Measurements from ENCODE around the gene PTCD1.

PTCD1 gene, protein sequence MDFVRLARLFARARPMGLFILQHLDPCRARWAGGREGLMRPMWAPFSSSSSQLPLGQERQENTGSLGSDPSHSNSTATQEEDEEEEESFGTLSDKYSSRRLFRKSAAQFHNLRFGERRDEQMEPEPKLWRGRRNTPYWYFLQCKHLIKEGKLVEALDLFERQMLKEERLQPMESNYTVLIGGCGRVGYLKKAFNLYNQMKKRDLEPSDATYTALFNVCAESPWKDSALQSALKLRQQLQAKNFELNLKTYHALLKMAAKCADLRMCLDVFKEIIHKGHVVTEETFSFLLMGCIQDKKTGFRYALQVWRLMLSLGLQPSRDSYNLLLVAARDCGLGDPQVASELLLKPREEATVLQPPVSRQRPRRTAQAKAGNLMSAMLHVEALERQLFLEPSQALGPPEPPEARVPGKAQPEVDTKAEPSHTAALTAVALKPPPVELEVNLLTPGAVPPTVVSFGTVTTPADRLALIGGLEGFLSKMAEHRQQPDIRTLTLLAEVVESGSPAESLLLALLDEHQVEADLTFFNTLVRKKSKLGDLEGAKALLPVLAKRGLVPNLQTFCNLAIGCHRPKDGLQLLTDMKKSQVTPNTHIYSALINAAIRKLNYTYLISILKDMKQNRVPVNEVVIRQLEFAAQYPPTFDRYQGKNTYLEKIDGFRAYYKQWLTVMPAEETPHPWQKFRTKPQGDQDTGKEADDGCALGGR

DNA sequence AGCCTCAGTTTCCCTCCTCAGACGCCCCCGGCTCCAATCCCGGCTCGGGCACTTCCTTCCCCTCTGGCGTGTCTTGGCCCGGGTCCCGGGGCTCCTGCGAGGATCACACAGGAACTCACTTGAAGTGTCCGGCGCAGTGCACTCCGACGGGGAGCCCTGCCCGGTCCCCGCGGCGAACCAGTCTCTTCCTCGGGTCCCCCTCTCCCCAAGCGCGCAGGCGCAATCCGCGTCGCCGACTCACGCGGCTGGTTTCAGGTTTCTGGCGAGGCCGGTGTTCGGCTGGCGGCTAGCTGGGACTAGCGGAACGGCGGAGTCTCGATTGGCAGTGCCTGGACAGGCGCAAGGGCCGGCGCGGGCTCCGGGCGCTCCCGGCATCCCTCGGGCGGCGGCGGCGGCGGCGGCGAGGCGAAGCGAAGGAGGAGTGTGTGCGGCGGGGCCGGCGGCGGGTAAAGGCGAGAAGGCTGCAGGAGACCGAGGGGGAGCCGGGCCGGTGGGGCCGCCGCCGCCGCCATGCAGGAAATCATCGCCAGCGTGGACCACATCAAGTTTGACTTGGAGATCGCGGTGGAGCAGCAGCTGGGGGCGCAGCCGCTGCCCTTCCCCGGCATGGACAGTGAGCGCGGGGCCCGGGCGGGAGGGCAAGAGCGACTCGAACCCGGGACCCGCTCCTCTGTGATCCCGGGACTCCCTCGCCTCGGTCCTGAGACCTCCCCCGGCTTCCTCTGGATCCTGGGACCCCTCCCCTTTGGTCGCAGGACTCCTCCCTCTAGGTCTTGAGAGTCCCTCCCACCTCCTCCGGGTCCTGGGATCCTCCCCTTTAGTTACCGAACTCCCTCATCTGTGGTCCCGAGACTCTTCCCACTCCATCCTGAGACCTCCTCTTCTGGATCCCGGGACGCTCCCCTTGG is at the start of gene PTCD1, which contains the start of gene CPSF4:
PTCD1 (minus strand) TSS at position 226 of the 908 bp plus-strand sequence. CDS start 3,556 bp downstream, outside the sequence.
CPSF4 (plus strand) TSS at position 371 of the 908 bp plus-strand sequence; CDS start at position 511, 140 bp downstream.
- DNase-seq (ENCODE audit: low read depth, low spot score), result peak; percentile 73

DNA sequence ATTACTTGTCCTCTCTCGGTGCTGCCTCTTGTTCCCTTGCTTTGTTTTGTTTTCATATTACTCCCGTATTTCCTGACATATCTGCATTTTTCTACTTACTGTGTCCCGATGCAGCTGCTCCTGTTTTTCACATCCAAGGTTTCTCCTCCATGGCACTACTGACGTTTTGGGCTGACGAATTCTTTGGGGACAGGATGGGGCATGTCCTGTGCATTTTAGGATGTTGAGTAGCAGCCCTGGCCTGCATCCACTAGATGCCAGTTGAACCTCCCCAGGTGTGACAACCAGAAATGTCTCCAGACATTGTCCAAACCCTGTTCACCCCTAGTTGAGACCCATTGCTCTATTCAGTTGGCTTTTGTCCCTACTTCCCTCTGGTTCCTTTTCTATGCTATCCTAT is 46.5 kb upstream of the PTCD1 start:
- no peak for DNase-seq (ENCODE audit: low read depth, low spot score)

DNA sequence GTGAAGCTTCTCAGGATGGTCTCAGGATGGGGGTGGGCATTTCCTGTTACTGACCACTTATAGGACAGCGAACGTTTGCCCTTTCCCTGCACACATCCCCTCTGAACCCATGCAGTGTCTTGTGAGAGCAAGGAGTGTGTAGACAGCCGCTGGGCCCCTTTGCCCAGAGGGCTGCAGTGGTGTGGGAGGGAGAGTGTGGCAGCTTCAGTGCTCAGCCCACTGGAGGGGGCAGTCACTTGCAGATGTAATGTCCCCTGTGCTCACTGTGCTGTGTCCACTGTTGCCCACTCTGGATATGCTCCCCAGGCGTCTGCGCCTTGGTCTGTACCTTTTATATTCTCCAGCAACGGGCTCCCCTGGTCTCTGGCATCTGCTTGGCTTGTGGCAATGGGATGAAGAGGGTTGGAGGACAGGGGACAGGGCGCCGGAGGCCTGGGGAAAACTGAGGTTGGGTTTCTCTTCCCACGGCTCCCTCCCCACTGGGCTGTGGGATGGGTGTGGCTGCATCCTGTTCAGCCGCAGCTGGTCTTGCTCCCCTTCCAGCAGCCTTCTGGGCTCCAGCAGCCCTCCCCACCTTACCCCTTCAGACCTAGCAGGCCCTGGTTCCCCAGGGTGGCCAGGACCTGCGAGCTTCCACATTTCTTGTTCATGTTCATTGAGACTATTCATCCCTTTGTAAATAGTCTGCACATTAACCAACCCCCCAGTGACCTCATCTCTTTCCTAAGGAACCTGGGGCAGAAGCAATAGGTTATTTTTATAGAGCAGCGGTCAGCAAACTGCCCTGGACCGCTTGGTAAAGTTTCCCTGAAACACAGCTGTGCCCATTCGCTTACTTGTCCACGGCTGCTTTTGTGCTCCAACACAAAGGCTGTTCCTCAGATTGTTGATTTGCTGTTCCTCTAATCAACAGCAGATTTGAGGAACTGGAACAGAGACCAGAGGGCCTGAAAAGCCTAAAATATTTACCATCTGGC is 40.2 kb upstream of the PTCD1 start:
- DNase-seq (ENCODE audit: low read depth, low spot score), result no peak

DNA sequence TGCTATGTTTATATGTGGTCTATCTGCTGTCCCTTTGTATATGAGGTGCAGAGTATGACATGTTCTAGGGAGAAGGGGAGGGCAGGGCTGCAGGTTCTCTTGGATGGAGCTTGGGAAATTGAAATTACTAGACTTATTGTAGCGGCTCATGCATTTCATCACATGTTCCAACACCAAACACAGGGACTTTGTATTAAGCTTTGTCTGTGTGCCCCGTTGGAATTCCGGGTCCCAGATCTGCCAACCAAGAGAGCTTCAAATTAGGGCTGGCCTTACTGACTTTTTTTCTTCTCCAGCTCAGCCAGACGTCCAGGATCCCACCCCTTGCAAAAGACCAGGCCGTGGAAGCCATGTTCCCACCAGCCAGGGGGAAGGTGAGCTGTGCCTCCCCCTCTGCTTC is 37.5 kb upstream of the PTCD1 start:
- no peak for DNase-seq (ENCODE audit: low read depth, low spot score)

DNA sequence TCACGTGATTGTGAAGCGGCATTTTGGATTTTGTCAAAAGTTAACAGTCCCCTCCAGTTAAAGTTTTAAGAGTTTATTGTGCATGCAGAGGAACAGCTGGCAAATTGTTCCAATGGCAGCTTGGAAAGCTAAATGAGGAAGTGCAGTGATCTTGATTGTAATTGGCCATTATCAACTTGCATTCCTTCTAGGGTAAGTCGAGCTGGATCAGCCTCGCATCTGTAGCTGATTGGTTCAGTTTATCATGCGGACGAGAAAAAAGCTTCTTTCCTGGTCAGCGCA is 34.7 kb upstream of the PTCD1 start:
- no peak for DNase-seq (ENCODE audit: low read depth, low spot score)

DNA sequence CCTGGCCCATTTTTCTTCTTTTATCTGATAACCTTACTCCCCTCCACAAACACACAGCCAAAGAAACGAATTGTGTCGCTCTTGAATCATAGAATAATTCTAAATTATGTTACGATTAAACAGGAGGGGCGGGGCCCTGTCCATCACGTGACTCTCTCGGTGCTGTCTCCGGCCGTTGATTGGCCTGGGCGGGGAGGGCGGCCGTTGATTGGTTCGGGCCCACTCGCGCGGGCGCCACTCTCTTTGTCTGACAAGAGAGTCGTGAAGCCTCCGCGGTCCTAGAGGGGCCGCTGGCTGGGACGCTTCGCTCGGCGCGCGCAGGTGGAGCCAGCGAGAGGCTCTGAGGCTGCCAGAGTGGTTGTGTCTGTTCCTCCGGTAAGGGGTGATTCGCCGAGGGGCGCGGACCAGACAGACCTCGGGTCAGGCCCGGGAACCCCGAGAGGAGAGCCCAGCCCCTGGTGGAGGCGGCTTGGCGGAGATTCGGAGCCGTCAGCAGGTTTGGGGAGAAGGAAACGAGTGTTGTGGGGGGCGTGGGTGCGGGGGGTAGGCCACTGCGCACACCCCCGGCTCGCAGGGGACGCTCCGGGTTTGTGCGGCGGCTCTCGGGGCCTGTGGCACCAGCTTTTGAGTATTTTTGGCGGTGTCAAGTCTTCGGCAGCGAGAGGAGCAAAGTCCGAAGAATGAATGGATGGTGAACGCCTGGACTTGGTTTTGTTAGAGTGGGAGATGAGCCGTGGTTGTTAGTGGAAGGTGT is 34.1 kb upstream of the PTCD1 start, which contains the start of gene ZNF789:
ZNF789 (plus strand) TSS at position 330 of the 754 bp plus-strand sequence. CDS start 3,567 bp downstream, outside the sequence.
- peak; percentile 84 for DNase-seq (ENCODE audit: low read depth, low spot score)

DNA sequence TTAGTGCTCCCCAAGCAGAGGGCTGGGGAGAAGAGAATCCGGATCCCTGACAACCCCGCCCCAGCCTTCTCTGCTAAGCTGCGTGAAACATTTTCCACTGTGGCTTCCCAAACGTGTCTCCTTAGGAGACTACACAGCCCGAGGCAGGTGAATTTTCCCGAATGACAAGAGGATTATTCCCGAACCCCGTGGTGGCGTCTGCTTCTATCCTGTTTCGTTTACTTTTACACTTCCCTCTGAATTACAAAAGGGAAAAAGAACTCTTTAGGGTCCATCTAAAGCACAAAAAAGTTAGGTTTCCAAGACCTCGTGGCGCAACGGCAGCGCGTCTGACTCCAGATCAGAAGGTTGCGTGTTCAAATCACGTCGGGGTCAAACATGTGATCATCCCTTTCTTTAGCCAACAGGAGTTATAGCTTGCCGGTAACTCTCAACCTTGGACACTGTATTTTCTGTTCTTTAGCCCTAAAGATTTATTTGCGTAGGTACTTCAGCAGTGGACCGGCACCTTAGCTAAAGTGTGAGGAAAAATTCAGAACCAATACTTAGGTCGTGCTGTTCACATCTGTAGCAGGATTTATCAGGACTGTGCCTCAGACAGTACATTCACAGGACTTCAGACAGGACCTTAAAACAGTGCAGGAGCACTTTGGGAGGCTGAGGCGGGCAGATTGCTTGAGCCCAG is 30.9 kb upstream of the PTCD1 start:
- no peak for DNase-seq (ENCODE audit: low read depth, low spot score)

DNA sequence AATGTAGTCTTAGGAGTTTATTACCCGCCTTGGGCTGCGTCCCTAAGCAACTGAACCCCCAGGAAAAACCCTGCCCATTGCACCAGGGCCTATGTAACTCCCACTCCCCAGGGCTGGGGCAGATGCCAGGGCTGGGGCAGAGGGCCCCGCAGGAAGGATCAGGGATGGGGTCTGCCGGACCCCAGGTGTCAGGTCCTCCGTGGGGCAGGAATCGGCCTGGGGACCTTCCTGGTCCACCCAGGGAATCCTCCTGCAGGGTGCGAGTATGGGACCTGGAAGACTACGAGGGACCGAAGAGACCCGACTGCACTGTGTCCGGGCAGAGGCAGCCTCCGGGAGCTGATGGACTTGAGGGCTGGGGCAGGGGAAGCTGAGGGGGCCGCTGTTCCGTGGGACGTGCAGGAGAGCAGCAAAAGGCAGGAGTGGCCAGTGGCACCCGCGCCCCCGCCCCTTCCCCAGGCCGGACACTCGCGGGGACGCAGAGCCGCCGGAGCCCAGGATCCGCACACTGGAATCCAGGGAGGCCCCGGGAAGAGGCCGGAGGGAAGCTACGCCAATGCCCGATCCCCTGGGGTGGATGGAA is 29.8 kb upstream of the PTCD1 start:
- no peak for DNase-seq (ENCODE audit: low read depth, low spot score)

DNA sequence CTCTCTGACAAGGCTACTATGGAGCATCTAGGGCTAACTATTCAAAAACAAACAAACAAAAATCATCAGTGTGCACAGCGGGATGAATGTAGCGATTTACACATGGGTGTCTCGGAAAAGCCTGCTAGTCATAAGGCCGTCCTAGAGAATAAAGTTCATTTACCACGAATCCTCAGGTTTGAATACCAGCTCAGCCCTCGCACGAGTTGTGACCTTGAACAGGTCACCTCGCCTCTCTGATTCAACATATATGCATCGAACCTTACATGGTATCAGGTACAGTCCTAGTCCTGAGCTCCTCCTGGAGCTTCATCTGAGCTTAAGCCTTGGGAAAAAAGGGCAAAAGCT is 26.8 kb upstream of the PTCD1 start:
- no peak for DNase-seq (ENCODE audit: low read depth, low spot score)

DNA sequence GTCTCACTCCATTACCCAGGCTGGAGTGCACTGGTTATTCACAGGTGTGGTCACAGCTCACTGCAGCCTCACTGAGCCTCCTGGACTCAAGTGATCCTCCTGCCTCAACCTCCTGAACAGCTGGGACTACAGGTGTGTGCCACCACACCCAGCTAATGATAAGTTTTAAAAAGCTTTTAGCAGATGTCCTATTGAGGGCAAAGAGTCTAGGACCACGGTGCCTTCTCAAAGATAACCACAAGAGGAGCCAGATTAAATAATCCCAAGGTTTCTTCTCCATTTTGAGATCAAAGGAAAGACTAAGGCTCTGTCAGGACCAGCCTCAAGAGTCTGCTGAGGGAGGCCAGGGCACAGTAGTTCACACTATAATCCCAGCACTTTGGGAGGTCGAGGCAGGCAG is 22.6 kb upstream of the PTCD1 start:
- DNase-seq (ENCODE audit: low read depth, low spot score), result no peak

DNA sequence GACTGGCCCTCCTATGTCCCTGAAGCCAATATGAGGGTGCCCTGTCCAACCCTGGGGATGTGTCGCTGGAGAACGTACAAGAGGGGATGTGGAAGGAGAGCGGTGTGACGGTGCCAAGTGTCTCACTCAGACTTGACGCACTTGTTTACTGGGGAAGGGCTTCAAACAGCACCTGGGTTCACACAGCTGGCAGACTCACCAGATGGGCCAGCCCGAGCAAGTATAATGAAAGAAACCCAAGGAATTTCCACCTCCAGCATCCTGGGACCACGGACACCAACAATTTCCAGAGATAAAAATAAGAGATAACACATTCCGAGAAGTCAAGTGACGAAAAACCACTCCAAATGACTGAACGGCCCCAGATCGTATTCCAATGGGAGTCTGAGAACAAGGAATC is 22.1 kb upstream of the PTCD1 start:
- DNase-seq (ENCODE audit: low read depth, low spot score), result no peak

DNA sequence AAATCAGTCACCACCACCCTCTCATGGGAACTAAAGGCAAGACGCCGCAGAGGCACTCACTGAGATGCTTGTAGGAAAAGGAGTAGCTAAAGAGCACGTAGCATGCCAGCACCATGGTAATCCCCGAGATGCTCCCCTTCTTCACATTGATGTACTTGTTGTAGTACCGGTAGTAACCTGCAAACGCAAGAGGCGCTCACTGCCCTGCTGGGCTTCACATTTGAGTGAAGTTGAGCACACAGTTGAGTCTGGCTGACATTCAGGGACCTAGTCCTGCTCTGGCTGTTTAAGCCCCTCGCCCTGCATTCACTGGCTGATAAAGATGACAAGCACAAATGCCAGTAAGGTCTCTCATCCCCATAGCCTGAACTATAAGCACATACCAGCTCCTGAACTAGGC is 20.5 kb upstream of the PTCD1 start:
- DNase-seq (ENCODE audit: low read depth, low spot score), result no peak

DNA sequence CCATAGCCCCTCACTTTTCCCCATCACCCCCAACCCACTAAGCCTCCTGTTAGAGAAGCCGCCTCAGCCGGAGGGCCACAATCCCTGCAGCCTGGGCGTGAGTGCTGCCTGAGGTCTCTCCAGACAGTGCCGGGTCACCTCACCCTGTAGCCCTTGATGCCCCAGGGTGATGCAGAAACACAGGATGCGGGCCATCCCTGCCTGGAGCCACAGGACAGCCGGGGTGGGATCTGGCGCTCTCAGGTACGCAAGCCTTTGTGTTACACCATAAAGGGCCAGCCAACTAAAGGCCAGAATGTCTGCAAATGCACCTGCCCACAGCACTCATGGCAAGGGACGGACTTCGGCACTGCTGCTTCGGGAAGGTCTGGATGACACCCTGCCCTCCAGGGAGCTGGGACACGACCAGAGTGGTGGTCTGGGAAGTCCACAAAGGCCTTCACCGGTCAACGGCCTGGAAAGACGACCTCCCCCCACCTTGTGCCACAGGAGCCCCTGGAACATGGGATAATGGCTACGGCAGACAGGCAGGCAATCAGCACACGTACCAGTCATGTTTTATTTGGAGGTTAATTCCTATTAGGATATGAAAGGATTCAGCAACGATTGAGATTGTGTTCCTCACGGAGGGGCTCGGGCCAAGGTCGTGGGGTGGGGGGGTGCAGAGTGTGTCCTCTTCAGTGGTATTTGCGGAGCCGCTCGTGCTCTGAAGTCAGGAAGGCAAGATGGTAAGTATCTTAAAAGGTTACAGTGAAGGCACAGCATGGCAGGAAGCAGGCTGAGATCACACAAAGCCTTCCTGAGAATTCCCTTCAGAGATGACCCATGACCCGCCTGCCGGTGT is 19.3 kb upstream of the PTCD1 start:
- DNase-seq (ENCODE audit: low read depth, low spot score), result no peak

DNA sequence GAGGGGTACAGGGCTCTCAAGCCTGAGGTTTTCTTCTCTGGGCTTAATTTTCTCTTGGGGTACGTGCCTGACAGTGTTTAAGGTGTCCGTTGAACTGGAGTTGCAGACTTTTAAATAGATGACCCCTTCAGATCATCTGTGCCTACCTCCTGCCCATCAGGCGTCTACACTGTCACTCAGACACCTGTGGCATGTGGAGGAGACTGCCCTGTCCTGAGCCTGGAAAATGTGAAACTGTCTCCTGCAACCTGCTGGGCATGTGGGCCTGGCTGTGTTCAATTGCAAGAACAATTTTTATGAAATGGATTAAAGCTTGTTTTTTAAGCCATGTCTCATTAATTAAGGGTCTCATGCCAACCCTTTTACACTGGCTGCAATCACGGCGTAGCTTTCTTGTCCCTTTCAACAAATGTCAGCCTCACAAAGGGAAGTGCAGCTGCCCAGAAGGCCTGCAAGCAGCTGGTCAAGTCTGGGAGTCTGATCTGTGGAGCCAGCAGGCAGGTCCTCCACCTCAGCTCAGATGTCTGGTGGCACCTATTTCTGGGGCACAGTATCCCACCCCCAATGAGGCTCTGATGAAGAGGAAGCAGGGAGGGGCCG is 18.6 kb upstream of the PTCD1 start:
- no peak for DNase-seq (ENCODE audit: low read depth, low spot score)

DNA sequence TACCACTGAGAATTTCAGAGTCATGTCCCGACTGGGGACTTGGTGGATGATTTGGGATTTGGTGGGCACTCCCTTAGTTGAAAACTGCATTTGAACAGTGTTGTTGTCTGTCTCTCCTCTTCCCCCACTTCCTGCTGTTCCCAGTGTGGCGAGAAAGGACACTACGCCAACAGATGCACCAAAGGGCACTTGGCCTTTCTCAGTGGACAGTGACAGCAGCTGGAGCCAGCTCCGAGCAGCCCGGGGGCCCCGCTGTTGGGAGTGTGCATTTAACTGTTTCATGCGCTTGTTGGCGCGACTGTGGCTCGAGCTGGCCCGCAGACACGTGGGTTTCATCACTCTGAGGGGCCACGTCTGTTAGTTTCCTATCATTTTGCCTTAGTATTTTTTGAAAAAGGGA is 17.7 kb upstream of the PTCD1 start:
- DNase-seq (ENCODE audit: low read depth, low spot score), result no peak

DNA sequence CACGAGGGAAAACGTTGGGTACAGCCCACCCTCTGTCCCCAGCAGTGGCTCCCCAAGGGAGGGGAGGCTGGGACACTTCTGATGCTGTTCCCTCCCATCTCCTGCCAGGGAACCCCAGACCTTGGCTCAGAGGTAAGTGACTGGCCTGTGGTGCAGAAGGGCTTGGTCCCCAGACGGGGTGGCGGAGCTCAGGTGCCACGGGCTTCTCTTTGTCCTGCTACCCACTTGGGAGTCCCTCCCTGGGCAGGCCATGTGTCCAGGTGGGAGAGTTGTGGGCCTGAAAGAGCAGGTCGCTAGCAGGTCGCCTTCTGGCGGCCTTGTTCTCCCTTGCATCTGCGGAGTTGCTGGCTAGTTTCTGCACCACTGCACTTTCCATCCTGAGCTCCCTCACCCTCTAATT is 17.3 kb upstream of the PTCD1 start:
- no peak for DNase-seq (ENCODE audit: low read depth, low spot score)

DNA sequence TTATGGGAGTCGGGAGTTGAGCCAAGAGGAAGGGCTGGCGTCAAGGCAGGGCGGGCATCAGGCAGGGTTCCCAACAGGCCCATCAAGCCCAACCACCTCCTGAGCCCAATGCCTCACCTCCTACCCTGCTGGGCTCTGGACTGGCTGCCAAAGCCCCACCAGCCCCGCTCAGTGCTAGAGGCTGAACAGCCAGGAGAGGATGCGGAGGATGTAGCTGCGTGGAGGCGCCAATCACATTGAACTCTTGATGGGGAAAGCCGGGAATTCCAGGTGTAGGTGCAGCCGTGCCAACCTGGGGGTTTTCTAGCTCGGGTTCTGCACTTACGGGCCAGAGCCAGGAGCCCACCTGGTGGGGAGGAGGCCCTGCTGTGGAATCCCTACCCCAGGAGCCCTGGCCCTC is 14.5 kb upstream of the PTCD1 start:
- DNase-seq (ENCODE audit: low read depth, low spot score), result no peak

DNA sequence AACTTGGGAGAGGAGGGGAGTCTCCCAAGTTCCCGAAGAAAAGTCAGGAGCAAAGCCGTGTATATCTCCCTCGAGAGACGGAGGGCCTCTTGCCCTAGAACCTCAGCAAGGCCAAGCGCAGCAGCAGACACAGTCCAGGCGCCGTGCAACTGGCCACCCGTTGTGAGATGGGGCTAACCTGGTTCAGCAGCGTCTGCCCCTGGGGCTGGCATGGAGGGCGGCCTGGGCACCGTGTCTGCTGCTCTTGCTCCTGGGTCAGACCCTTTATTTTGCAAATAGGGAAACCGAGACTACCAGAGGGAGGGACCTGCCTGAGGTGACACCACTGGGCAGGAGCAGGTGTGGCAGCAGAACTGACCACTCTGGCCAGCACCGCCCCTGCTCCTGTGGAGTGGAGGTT is 13.9 kb upstream of the PTCD1 start:
- no peak for DNase-seq (ENCODE audit: low read depth, low spot score)

Measured in iPS DF 19.7 (cell line).